Measurements from ENCODE around the gene AP5S1. TPM values are rescaled to one million over a fixed set of nuclear protein-coding genes. Genes with fewer than 3 reads are reported as not detected.

Gene AP5S1
- total and polyA plus RNA-seq, 2 of the 13 experiments (the other 11 are each of a cell fraction or from before 2014, with no cell fraction given), result 7.9 to 23.2 TPM

DNA sequence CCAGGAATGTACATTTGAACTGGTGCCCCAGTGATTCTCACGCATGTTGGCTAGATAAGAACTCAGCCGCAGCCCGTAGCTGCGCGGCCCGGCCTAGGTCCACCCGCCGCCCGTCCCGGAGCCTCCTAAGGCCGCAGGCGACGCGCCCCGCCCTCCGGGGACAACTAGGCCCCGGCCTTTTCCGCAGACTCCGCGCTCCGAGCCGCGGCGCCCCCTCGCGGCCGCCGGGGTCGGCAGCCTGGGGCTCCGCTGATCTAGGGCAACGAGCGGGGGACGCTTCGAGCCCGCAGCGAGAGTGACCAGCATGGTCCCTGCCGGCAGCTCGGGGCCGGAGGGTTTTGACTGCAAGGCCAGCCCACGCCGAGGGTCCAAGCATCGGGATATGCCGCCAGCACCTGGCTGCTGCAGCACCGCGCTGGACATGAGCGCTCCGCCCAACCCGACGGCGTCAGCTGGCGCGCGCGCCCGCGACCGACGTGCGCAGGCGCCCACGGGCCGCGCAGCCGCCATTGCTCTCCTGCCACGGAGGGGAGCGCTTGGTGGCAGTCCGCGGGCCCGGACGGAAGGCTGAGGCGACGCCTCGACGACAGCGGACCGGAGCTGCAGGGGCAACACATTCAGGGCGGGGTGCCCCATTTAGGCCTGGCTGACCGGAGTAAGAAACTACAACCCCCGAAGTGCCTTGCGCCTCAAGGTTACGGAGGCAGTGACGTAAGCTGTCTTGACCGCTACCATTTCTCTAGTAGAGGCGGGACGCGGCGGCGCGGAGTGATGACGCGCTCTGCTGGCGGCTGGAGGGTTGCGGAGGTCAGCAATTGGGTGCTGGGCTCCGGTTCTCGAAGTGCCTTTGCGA, at the start of gene AP5S1 (continued):
- TF ChIP-seq ZNF432 (CRISPR knock-in tag; IDR thresholded peaks at IDR 0.05; ENCODE audit: borderline replicate concordance) (no peak), ZNF782 (CRISPR knock-in tag; IDR thresholded peaks at IDR 0.05; ENCODE audit: borderline replicate concordance) (peak; percentile 83), ZNF333 (CRISPR knock-in tag; IDR thresholded peaks at IDR 0.05; ENCODE audit: borderline replicate concordance) (peak; percentile 99), ZNF510 (CRISPR knock-in tag; IDR thresholded peaks at IDR 0.05; ENCODE audit: low read depth) (no peak; the same call in none of the 2 replicates), SNAPC2 (CRISPR knock-in tag; IDR thresholded peaks at IDR 0.05) (no peak; the same call in 1 of the 2 replicates), ETV6 (CRISPR knock-in tag; conservative IDR thresholded peaks at IDR 0.05) (peak; percentile 98), RARA (CRISPR knock-in tag; IDR thresholded peaks at IDR 0.05) (peak; percentile 61), ZSCAN29 (CRISPR knock-in tag; conservative IDR thresholded peaks at IDR 0.05) (peak; percentile 96), ZZZ3 (CRISPR knock-in tag; IDR thresholded peaks at IDR 0.05; ENCODE audit: borderline replicate concordance) (peak; percentile 97; the same call in 1 of the 2 replicates), ZNF543 (CRISPR knock-in tag; IDR thresholded peaks at IDR 0.05) (peak; percentile 98), JARID2 (CRISPR knock-in tag; IDR thresholded peaks at IDR 0.05; ENCODE audit: insufficient replicate concordance) (peak; percentile 23), SP2 (CRISPR knock-in tag; IDR thresholded peaks at IDR 0.05) (peak; percentile 77), ZNF180 (CRISPR knock-in tag; IDR thresholded peaks at IDR 0.05; ENCODE audit: borderline replicate concordance, low read depth) (peak; percentile 19; the same call in 1 of the 2 replicates), ZNF484 (CRISPR knock-in tag; IDR thresholded peaks at IDR 0.05; ENCODE audit: borderline replicate concordance, low read depth) (no peak), ZNF350 (CRISPR knock-in tag; IDR thresholded peaks at IDR 0.05; ENCODE audit: borderline replicate concordance, low read depth) (peak; percentile 94), MEIS1 (CRISPR knock-in tag; IDR thresholded peaks at IDR 0.05; ENCODE audit: borderline replicate concordance) (peak; percentile 97)
- TF ChIP-seq, protein P1, sequence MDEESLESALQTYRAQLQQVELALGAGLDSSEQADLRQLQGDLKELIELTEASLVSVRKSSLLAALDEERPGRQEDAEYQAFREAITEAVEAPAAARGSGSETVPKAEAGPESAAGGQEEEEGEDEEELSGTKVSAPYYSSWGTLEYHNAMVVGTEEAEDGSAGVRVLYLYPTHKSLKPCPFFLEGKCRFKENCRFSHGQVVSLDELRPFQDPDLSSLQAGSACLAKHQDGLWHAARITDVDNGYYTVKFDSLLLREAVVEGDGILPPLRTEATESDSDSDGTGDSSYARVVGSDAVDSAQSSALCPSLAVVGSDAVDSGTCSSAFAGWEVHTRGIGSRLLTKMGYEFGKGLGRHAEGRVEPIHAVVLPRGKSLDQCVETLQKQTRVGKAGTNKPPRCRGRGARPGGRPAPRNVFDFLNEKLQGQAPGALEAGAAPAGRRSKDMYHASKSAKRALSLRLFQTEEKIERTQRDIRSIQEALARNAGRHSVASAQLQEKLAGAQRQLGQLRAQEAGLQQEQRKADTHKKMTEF (CRISPR knock-in tag; IDR thresholded peaks at IDR 0.05), result peak; percentile 99
- TF ChIP-seq, protein P2, sequence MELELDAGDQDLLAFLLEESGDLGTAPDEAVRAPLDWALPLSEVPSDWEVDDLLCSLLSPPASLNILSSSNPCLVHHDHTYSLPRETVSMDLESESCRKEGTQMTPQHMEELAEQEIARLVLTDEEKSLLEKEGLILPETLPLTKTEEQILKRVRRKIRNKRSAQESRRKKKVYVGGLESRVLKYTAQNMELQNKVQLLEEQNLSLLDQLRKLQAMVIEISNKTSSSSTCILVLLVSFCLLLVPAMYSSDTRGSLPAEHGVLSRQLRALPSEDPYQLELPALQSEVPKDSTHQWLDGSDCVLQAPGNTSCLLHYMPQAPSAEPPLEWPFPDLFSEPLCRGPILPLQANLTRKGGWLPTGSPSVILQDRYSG (CRISPR knock-in tag; IDR thresholded peaks at IDR 0.05), result peak; percentile 98
- TF ChIP-seq, protein P3, sequence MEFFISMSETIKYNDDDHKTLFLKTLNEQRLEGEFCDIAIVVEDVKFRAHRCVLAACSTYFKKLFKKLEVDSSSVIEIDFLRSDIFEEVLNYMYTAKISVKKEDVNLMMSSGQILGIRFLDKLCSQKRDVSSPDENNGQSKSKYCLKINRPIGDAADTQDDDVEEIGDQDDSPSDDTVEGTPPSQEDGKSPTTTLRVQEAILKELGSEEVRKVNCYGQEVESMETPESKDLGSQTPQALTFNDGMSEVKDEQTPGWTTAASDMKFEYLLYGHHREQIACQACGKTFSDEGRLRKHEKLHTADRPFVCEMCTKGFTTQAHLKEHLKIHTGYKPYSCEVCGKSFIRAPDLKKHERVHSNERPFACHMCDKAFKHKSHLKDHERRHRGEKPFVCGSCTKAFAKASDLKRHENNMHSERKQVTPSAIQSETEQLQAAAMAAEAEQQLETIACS (CRISPR knock-in tag; IDR thresholded peaks at IDR 0.05), result peak; percentile 100
- TF ChIP-seq, protein P4, sequence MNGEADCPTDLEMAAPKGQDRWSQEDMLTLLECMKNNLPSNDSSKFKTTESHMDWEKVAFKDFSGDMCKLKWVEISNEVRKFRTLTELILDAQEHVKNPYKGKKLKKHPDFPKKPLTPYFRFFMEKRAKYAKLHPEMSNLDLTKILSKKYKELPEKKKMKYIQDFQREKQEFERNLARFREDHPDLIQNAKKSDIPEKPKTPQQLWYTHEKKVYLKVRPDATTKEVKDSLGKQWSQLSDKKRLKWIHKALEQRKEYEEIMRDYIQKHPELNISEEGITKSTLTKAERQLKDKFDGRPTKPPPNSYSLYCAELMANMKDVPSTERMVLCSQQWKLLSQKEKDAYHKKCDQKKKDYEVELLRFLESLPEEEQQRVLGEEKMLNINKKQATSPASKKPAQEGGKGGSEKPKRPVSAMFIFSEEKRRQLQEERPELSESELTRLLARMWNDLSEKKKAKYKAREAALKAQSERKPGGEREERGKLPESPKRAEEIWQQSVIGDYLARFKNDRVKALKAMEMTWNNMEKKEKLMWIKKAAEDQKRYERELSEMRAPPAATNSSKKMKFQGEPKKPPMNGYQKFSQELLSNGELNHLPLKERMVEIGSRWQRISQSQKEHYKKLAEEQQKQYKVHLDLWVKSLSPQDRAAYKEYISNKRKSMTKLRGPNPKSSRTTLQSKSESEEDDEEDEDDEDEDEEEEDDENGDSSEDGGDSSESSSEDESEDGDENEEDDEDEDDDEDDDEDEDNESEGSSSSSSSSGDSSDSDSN (CRISPR knock-in tag; IDR thresholded peaks at IDR 0.05), result peak; percentile 99

All from HepG2 (cell line).